ENCODE results near the gene GALK2.

The GALK2 gene

DNA sequence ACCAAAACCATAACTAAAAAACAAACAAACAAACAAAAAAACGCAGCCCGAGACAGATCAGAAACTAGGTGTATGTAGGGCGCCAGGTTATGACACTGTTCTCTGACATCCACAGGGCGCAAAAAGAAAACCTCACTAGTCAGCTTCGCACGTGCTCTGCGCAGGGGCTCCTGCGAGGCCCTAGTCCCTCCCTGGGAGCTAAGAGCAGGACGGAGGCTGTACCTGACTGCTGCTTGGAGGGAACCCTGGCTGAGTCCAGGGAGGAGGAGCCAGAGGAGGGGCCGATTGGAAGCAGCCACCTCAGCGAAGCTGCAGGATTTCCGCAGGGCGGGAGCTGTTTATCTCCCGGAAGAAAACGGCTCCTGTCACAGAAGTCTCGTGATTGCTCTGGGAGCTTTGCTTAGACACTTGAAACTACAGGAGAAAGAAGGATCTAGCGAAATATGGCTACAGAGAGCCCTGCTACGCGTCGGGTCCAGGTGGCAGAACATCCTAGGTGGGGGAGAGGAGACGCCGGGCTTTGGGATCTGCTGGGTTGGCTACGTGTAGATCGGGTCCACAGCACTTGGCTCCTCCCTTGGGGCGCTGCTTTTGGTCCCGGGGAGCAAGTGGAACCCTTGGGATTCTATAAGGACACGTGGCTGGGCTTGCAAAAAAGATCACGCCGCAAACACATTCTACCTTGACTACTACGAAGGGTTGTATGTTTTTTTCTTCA lies at the start of gene GALK2:
GALK2 (plus strand) TSS at position 368 of the 718 bp plus-strand sequence; CDS start at position 444, 76 bp downstream.
- peak; percentile 76 for DNase-seq

DNA sequence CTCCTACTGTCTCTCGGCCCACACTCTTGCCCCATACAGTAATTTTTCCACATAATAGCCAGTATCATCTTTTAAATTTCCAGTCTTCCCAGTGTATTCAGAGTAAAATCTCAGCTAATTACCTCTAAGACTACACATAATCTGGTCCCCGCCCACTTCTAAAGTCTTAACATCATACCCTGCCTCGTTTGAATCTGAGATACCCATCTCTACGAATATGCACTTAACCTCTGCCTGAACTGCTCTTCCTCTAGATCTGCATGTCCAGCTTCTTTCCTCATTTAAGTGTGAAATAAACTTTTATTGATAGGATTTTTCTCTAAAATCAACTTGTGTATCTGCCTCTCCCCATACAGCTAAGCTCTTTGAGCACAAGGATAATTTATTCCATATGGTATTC lies 49.2 kb upstream of the GALK2 start:
- DNase-seq: no peak

DNA sequence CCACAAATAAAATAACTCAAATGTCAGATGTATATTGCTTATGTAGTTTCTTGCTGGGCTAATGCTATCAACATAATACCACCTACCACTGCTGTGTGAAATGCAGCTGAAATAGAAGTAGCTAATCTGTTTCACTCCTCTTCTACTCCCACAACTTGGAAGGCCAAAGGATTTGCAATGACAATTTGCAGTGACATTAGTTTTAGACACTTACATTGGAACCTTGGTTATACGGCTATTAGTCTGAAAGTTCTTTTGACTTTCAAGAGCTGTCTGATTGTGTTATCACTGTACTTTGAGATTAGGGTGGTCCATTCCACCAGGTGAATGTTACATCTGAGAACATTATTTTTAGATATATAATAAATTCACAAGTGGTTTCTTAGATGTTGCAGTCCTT lies 48.1 kb upstream of the GALK2 start:
- no peak for DNase-seq

DNA sequence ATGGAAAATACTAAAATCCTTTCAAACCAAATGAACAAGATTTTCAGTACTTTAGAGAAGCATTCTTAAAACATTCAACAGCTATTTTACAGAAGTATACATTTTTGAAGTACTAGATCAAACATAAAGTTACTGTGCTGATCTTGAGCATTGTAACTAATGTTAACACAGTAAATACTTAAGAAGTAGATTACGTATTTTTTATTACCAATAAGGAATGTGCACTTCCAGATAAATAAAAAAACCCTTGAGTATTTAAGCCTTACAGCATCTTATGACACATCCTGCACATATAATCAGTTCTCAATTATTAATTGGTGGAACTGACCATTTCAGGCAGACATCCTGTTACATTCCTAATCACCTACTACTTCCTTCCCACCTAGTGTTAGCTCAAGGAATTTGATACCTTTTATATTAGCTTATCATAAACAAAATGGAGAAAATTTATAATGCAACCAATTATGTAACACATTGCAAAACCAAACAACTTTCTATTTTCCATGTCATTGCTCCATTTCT lies 47.4 kb upstream of the GALK2 start:
- no peak for DNase-seq

DNA sequence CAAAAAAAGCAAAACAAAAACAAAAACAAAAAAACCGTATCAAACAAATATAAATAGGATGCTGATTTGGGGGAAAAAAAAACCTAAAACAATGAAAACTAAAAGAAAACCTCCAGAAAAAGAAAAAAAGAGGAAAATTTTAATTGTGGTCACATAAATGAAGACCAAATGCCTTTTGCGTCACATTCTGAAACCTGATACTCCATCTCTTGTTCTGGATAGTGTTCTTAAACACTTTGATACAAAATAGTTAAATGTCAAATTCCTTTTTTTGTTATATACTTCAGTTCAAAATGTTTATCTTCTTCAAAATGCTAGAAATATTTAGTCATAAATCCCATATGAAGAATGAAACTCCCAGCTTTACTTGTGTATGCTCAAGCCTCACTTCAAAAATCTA lies 45.7 kb upstream of the GALK2 start:
- DNase-seq: no peak

DNA sequence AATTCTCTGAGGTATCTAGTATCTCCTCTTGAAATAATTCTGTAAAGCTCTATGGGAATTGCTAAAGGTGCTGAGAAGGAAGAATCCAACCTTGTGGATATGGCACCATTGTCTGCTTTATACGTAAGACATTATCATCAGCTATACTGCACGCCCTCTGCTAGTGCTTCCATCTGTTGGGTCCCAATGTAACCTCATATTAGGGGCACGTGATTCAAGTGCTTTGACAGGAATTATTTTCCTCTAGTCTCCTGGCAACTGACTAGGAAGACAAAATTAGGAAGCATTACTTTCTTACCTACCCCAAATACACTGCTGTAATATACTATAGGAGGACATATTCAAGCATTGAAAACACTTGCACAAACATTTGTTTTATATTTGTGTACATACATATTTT lies 38.6 kb upstream of the GALK2 start:
- no peak for DNase-seq

DNA sequence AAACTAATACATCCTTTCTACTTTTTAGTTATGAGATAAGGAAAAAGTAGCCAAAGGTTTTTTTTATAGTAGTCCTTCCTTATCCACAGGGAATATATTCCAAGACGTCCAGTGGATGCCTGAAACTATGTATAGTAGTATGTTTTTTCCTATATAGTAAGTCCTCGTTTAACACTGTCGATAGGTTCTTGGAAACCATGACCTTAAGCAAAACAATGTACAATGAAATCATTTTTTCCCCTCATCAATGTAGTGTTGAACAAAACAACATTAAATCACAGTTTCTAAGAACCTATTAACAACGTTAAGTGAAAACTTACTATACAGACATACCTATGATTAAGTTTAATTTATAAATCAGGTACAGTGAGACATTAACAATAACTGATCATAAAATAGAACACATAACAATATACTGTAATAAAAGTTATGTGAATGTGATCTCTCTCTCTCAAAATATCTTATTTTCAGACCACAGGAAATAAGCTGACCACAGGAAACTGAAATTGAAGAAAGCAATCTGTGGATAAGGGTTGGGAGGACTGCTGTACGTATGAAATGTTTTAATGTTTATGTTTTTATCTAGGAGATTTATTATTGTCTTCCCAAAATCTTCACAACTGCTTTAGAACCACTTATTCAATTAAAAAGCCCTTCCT lies 35.2 kb upstream of the GALK2 start:
- peak; percentile 24 for DNase-seq

DNA sequence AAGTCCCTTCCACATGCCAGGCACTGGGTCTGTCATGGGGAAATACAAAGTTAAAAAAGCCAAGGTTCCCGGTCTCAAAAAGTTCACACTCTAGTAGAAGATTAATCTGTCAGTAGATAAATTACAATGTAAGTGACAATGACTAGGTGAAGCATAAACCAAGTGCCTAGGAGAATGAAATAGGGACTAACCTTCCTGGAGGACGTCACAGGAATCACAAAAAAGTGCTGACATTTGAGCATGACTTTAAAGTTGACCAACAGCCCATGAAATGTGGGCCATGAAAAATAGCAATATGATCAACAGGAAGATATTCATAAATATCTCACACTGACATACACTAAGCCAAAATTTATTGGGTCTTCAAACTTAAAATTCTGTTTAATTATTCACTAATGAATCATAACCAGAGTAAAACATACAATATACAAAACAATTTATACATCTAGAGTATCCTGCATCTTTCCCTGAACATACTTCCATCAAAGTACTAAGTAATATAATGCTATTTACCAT lies 34.6 kb upstream of the GALK2 start:
- no peak for DNase-seq

DNA sequence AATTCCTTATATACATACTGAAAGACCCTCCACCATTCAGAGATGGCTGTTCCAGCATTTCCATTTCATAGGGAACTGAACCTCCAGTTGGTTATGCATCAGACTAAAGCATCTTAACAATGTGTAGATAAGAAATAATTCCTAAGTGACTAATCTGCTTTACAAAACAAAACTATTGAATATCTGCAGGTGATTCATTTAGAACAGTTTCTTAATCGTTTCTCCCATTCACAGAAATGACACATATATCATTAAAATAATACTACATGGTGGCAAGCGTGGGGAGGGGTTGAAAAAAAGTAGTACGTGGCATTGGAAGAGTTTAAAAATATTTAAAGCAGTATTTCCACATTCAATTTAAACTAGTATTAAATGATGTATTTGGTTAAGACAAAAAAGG lies 34.1 kb upstream of the GALK2 start:
- peak; percentile 83 for DNase-seq

DNA sequence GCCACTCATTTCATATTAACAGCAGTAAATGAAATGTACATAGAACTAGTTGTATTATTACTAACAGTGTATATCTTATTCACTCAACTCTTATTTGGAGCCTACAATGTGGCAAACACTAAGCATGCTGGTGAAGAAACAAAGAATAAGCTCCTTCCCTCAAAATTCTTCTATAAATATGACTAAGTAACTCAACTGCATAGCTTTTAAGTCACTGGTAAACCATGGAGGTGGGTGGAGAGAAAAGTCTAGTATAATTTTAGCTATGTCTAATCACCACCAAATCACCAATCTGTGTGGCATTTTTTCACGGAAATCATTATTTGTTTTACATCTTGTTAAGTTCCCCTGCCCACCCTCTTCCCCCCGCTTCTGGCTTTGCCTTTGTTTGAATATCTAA lies 32.2 kb upstream of the GALK2 start:
- DNase-seq: peak; percentile 30

DNA sequence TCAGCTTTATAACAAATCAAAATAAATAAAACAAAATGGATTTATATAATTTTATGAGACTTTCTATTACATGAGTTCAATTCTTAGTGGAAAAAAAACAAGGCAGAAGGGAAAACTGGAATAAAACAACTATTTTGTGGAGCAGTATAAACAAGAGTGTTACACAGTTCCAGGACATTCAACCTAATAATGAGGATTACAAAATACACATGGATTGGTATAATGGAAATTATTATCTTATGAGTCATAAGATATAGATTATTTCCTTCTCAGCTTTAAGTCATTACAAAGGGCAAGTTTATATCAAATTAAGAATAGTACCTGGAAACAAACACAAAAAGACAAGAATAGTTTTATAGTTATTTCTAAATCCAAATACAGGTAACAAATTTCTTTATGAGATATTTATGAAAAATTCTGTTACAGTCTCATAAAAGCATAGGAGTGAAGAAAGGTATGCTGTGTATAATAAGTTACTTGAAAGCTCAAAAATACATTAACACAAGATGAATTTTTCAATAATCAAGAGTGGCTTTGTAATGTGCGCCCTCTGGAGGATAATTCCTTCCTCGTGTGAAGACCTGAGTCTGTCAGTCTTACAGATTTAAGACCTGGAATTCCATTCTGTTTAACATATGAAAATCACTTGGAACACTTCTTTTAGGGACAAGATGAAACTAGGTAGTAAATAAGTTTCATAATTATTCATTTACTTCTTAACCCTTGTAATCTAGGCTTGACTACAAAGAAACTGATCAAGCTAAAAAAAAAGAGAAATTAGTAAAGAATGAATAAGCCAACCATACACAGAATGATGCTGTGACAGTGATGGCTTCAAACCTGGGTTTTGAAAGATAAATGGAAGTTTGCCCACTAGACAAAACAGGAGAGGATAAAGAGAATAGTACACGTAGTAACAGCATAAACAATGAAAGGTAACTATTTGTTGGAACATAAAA lies 24.1 kb upstream of the GALK2 start:
- peak; percentile 63 for DNase-seq

DNA sequence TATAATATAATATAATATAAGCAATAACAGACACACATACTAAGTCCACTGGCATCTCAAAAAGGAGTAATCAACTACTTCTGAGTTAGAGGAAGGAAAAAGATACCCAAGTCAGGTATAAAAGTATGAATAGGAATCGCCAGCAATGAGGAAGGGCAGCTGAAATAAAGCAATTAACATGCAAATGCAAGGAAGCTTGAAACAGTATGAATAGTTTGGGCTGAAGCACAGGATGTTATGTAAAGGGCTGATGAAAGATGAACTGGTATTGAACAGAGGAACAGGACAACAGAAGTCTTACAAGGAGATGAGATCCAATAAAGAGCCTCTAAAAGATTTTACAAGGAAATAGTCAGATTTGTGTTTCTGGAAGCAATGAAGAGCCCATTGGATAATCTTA lies 21.7 kb upstream of the GALK2 start:
- DNase-seq: no peak

DNA sequence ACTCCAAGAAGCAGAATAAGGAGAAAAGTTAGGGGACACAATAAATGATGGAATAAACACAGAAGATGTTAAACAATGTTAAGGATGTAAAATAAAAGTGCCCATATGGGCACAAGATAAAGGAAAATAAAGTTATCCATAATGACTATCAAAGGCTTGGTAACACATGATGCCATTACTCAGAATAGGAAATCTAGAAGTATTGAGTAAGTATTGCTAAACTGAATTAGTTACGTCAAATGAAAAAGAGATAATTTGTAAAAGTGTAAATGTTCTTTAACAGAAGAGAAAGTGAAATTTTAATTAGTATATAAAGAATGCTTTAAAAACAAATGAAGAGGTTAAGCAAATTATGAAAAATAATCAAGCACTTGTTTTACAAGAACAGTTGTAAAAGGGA lies 21.3 kb upstream of the GALK2 start:
- no peak for DNase-seq

DNA sequence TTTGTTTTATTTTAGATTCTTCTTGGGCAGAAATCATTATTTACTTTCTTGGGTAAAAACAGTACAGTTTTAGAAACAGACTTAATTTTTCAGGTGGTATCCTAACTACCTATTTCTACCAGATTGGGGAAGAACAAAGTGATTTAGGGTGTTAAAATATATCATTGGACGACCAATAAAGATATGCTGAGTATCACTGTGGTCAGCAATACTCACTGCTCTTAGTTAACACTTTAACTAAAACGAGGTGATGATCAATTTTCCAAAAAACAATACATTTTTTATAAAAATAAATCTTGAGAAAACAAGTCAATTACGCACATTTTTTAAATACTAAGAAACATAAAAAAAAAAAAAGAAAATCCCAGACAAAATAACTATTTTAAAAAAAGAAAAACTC lies 18.2 kb upstream of the GALK2 start:
- DNase-seq: no peak

DNA sequence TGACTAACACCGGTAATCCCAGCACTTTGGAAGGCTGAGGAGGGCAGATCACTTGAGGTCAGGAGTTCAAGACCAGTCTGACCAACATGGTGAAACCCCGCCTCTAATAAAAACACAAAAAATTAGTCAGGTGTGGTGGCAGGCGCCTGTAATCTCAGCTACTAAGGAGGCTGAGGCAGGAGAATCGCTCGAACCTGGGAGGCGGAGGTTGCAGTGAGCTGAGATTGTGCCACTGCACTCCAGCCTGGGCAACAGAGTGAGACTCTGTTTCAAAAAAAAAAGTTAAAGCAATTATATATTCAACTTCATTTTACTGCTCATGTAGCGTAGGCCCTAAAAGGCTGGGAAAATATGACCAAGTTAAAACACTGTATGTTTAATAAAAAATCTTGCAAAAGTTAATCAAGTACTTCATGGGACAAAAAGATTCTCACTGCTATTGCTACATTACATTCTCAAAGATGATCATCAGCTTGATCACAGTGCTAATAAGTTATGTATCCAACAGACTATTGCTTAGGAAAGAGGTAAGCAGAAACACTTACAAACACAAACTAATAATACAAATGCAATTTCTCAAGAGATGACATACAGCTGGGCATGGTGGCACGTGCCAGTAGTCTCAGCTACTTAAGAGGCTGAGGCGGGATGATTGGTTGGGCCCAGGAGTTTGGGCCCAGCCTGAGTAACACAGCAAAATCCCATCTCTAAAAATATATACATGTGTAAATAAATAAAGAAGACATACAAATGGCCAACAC lies 17.3 kb upstream of the GALK2 start:
- DNase-seq: no peak

DNA sequence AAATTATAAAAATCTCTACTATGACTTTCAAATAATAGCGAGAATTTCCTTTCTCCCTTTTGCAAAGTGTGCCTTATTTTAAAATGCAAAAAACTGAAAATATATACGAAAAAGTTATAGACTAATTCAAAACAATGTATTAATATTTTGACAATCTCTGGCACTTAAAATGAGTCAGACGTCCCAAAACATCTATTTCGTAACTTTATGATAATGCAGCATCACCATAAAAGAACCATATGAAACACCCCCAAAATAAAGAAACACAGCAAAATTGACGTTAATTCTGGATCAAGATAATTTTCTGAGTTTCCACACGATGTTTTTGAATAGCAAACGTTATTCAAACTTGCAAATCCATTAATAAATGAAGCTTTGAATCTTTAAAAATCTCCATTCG lies 15.7 kb upstream of the GALK2 start:
- no peak for DNase-seq

DNA sequence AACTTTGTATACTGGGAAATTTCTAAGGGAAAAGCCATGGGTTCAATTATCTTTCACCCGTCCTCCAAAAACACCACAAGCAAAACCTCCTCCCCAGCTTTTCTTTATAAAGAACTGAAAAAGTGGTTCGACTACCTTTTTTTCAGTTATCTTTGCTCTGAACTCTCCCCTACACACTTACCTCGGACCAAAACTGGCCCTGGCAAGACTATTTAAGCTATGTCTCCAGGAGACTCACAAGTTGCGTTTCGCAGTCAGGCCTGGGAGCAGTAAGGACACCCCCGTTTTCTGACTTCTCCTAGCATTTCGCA lies 15.3 kb upstream of the GALK2 start:
- DNase-seq: no peak

DNA sequence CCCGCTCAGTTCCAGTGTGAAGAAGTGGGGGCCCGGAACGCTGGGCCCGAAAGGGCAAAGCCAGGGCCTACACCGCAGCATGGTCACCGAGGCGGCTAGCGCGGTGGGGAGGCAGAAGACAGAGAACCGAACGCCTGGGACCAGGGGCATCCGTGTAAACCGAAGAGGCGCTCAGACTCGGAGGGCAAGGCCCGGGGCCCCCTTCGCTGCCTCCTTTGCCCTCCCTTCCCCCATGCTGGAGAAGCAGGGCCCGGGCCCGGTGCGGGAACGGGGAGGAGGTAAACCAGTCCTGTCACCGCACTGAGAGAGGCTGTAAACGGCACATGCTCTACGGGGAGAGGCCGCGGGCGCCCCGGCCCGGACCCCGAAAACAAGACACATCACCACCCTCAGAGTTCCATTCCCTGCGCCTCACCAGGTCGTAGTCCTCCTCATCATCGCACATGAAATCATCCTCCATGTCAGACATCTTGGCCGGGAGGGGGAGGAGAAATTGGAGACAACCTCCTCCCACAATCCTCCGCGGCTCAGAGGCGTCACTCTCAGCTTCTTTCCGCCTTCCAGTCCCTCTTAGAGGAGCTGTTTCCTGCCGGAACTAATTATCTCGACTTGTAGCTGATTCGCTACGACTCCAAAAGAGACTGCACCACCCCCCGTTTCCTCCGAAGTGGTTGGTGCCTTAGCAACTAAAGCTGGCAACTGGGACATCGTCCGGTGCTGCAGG lies 14.8 kb upstream of the GALK2 start, which contains the start of gene COPS2:
COPS2 (minus strand) TSS at position 490 of the 724 bp plus-strand sequence; CDS start at position 469, 21 bp downstream.
- DNase-seq: peak; percentile 98

DNA sequence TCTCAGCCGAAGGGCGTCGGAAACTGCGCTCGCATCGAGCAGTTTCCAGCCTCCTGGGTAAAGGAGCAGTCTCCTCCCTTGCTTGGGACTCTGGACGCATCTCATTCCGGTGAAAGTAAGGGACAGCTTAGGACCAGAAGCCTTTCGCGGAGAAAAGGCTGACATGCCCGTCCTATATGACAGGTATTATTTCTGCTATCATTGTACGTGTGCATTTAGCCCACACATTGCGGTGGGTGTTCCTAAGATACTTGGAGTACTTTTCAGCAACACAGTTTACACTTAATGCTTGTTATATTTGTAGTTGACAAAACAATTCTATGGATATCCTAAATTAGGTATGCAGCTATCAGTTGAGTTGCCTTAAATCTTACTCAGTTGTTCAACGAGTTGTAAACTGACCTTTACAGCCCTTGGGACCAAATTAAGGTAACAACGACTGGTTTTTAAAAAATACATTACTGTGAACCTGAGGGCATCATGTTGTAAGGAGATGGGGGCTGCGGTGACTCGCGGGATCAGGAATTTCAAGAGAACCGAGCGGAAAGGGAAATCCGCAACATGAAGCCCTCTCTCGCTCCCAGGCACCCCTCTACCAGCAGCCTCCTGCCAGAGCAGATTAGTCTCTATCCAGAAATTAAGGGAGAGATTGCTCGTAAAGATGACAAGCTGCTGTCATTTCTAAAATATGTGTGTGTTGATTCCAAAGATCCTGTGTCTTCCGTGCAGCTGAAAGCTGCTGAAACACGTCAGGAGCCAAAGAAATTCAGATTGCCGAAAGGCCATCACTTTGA lies 14.0 kb upstream of the GALK2 start:
- DNase-seq: peak; percentile 21

DNA sequence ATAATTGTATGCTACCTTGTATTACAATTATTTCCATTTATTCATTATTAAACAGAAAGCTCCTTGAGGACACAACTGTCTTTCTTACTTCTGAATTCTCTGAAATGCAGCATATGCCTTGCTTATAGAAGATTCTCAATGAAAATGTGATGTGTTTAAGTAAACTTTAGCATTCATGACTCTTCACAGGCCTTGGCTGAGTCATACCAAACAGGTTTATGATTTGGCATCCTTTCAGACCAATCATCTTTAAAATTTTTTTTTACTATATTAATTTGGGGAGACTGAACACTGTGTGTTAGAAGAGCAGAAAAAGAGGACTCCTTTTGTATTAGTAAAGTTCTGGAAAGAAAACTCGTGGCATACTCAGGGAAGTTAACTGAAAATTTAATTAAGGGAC lies 6.4 kb upstream of the GALK2 start:
- DNase-seq: no peak

DNA sequence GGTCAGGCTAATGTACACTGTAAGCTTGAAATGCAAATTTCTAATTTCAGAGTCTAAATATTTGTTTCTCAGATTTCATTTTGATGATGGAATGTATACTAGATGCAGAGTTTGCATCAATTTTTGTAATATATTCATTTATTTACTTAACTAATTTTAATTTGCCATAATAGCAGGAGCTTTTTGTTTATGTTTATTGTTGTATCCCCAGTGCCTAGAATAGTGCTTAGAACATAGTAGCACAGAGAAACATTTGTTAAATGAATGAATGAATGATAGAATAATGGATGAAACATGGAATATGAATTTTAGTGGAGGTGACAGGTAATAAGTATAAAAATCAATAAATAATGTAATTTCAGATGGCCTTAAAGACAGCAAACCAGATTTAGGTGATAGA lies 5.2 kb upstream of the GALK2 start:
- no peak for DNase-seq

Data from fibroblast of upper back skin (primary cell).